Fibroblast of pulmonary artery (primary cell): ENCODE results near the gene ZNF208.
"Not testable (repeated sequence)": the region's sequence is repeated elsewhere in the genome, so short reads cannot be mapped to it uniquely, and the experiment has no call there.

ENCODE experiments used
- DNase-seq: peaks from one replicate; pipeline ENCODE4 v3.0.0-alpha.2; 2010; ENCODE audit warnings: low read depth
- H3K4me3 ChIP-seq: replicated peaks from 2 replicates; pipeline ENCODE4 v1.5.1; 2011; ENCODE audit warnings: low read depth, mild to moderate bottlenecking, control low read depth, low read length, moderate library complexity
- CTCF ChIP-seq: IDR thresholded peaks from 2 replicates; pipeline ENCODE4 v1.5.1; 2011; ENCODE audit warnings: mild to moderate bottlenecking, control low read depth, low read length, inconsistent platforms; ENCODE audit errors: missing control alignments

Gene ZNF208

GRCh38 chr19:21910318-21910717, 100.4 kb downstream of the ZNF208 start:
- no peak overlapping the region for H3K4me3 ChIP-seq
- no peak for TF ChIP-seq CTCF
- DNase-seq, result no peak

- TF ChIP-seq CTCF, result no peak
- no peak overlapping the region for H3K4me3 ChIP-seq
- no peak for DNase-seq
Measured at GRCh38 chr19:21908066-21908465, 102.7 kb downstream of the ZNF208 start.

GRCh38 chr19:21907516-21907915, 103.2 kb downstream of the ZNF208 start:
- H3K4me3 ChIP-seq, result no peak overlapping the region
- no peak for TF ChIP-seq CTCF
- no peak for DNase-seq

- no peak for DNase-seq
- H3K4me3 ChIP-seq, result no peak overlapping the region
- TF ChIP-seq CTCF, result no peak
Measured at GRCh38 chr19:21902571-21902970, 108.2 kb downstream of the ZNF208 start.

GRCh38 chr19:21901861-21902260, 108.9 kb downstream of the ZNF208 start:
- no peak for TF ChIP-seq CTCF
- no peak for DNase-seq
- no peak overlapping the region for H3K4me3 ChIP-seq

- DNase-seq, result no peak
- no peak overlapping the region for H3K4me3 ChIP-seq
- no peak for TF ChIP-seq CTCF
Measured at GRCh38 chr19:21900401-21900800, 110.3 kb downstream of the ZNF208 start.

GRCh38 chr19:21891086-21891485, 119.7 kb downstream of the ZNF208 start:
- H3K4me3 ChIP-seq, result no peak overlapping the region
- no peak for DNase-seq
- no peak for TF ChIP-seq CTCF

- not testable (repeated sequence) for DNase-seq, H3K4me3 ChIP-seq
Measured at GRCh38 chr19:21890017-21890416, 120.7 kb downstream of the ZNF208 start.

- DNase-seq, H3K4me3 ChIP-seq: not testable (repeated sequence)
Measured at GRCh38 chr19:21885516-21885915, 125.2 kb downstream of the ZNF208 start.

- DNase-seq, H3K4me3 ChIP-seq: not testable (repeated sequence)
Measured at GRCh38 chr19:21884786-21885185, 126.0 kb downstream of the ZNF208 start.
